ENCODE results near the gene OR6N2.

The OR6N2 gene

DNA sequence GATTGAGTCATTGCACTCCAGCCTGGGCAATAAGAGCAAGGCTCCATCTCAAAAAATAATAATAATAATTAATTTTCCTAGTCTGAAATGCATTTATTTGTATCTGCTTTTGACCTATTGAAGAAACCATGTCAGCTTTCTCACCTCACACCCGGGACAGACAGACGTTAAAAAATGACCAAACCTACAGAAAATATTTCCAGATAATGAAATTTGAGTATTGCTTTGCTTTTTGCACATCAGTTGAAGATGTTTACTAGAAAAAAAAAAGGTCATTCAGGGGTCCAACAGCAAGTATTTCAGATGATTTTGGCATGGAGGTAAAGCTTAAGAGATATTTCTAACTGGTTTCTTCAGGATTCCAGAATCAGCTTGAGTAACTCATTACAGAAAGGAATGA is 26.6 kb downstream of the OR6N2 start, which contains the start of gene OR6K6:
OR6K6 (plus strand) TSS at position 301 of the 400 bp plus-strand sequence. CDS start 168 bp downstream, outside the sequence.
- no peak for DNase-seq (ENCODE audit: low read depth in 2 of 2)

DNA sequence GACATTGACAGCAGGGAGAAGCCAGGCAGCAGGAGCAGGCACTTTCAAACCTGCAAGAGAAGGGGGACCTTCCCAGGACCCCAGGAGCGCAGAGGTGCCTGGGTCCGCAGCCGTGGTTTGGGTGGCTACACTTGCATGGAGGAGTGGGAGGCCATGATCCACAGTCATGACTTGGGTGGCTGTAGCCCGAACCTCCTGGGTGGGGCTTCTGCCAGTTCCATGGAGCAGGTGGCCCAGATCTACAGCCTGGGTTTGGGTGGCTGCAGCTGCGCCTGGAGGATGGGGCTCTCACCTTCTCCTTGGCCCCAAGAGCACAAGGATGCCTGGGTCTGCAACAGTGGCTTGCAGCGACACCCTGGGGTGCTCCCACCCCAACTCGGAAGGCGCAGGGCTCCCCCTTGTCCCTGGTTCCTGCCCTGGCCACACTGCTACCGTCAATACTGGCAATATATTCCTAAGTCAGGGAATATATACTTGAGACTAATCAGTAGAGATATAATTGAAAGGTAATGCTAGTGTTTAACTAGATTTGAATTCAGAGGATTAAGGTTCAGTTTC is 28.8 kb downstream of the OR6N2 start:
- DNase-seq (ENCODE audit: low read depth in 2 of 2): no peak

DNA sequence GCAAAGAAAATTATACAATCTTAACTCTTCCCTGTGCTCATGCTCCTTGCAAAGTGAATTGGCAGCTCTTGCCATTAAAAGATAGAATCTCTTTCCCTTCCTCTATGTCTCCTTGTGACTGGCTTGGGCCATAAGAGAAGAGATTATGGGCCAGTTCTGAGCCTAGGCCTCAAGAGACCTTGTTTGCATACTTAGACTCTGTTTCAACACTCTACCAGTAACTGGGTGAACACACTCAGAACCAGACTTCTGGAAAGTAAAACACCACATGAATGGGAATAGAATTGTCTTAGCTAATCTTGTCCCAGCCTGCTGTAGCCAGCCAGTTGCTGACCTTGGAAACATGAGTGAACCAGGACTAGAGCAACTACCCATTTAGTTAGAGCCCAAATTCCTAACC is 45.2 kb downstream of the OR6N2 start:
- DNase-seq (ENCODE audit: low read depth in 2 of 2): no peak

DNA sequence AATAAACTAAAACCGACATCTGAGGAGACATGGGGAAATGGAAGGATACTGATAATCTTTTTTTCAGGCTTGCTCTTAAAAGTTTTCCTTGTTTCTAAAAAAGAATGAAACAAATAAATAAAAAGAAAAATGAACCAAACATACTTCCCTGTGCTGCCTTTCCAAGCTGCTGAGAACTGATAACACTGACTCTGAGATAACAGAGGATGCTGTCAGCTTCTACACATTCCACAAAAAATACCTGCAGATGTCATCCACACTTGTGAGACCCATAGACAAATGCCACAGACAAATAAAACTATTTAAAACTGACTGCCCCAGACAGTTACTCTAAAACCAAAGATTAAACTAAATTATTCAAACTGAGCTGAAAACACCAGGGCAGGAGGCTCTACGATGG is 48.5 kb downstream of the OR6N2 start:
- no peak for DNase-seq (ENCODE audit: low read depth in 2 of 2)

DNA sequence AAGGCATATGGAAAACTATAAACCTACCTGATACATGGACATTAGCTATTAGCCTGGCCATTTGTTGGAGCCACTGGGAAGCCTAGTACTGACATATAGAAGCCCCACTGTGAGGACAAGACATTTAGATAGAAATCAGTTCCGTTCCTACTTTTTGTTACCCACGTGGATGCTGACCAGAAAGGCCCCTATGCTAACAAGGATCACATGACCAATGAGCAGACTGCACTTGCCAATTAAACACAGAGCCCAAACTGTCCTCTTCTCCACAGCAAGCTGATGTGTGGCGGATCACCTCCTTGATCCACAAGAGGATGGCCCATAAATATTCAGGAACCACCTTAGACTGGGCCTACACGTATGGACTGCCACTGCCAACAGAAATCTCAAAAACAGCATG is 49.3 kb downstream of the OR6N2 start:
- no peak for DNase-seq (ENCODE audit: low read depth in 2 of 2)

DNA sequence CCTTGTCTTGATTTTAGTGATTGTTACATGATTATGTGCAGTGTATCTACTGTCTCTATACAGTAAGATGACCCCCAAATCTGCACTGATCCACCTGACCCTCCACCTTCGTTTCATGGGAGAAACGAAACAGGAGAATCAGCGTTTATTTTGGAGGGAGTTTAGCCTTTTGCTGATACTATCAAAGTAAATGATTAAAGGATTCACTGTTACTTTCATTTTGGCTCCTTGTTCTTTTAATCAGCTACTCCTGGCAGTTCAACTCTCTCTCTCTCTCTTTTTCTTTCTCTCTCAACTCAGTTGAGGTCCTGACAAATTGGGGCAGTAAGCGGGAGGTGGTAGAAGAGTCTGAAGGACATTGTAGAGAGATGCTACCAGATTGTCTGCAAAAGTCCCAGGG is 50.6 kb downstream of the OR6N2 start:
- no peak for DNase-seq (ENCODE audit: low read depth in 2 of 2)

DNA sequence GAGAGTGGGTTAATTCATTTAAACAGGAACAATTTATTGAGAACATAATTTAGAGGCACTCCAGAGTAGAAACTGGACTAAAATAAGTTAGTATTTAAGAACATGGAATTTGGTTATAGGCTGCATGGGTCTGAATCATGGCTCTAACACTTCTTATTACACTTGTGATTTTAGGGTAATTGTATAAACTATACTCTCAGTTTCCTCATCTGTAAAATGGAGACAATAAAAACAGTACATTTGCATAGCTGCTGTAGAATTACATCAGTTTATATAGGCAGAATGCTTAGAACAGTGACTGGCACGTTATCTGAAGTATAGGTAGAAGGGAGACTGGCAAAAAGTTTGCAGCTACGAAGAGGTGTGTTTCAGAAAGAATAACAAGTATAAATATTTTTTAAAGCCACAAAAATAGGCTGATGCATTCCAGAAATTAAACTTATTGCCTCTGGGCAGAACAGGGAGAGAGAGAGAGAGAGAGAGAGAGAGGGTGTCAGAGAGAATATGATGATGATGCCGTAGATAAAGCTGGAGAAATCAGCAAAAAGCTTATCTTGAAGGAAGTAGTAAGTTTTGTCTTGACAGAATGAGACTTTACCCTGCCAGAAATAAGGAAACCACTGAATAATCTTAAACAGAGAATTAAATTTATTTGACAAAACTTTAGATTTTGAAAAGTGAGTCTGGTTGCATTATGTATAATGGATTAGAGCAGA is 52.3 kb downstream of the OR6N2 start:
- no peak for DNase-seq (ENCODE audit: low read depth in 2 of 2)

DNA sequence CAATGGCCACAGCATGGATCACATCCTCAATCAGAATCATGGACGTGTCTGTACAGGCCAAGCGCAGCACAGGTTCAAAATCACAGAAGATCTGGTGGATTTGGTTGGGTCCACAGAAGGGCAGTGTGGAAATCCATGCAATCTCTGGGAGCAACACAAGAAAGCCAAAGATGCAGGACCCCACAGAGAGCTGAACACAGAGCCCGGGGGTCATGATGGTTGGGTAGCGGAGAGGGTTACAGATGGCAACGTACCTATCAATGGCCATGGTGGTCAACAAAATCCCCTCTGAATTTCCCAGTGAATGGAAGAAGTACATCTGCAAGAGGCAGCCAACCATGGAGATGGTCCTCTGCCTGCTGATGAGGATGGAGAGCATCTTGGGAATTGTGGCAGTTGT is 56.6 kb downstream of the OR6N2 start:
- no peak for DNase-seq (ENCODE audit: low read depth in 2 of 2)

Data from stimulated activated CD4-positive, alpha-beta T cell treated with anti-CD3 and anti-CD28 coated beads, Interleukin-12 subunit alpha, Interleukin-12 subunit beta, amount 100 ng/mL, for 24 hours (primary cell).